Suprapubic skin (tissue), 4 donors: ENCODE data around the gene AK1. TPM values are rescaled to one million over a fixed set of nuclear protein-coding genes. Genes with fewer than 3 reads are reported as not detected.

Experiments
- DNase-seq, 2 donors: peaks; one replicate each; pipeline ENCODE4 v3.0.0-alpha.2; 2019; ENCODE audit warnings: low spot score in 2 of 2
- H3K27ac ChIP-seq: fragments of 200-600 bp; sonication (generic); one replicate; pipeline ENCODE4 v1.5.1; 2019
- H3K27me3 ChIP-seq: fragments of 200-600 bp; sonication (generic); one replicate; pipeline ENCODE4 v1.5.1; 2019
- H3K36me3 ChIP-seq: fragments of 200-600 bp; sonication (generic); one replicate; pipeline ENCODE4 v1.5.1; 2019
- H3K4me1 ChIP-seq: fragments of 200-600 bp; sonication (generic); one replicate; pipeline ENCODE4 v1.5.1; 2019
- H3K4me3 ChIP-seq: fragments of 200-600 bp; sonication (generic); one replicate; pipeline ENCODE4 v1.5.1; 2019; ENCODE audit warnings: mild to moderate bottlenecking
- H3K9me3 ChIP-seq: fragments of 200-600 bp; sonication (generic); one replicate; pipeline ENCODE4 v1.5.1; 2019
- CTCF ChIP-seq, 2 donors: fragments of 200-600 bp in 1 of 2; fragments of 450-650 bp in 1 of 2; sonication (generic) in 1 of 2; IDR thresholded peaks; one replicate each; pipeline ENCODE4 v1.5.1; 2016 to 2019; ENCODE audit warnings: antibody characterized with exemption in 2 of 2, mild to moderate bottlenecking in 1 of 2, moderate library complexity in 1 of 2
- EP300 ChIP-seq: sonication (generic); formaldehyde crosslinking; IDR thresholded peaks from one replicate; pipeline ENCODE4 v1.6.1; 2017; ENCODE audit warnings: antibody characterized with exemption
- POLR2A ChIP-seq, 2 donors: fragments of 450-650 bp; IDR thresholded peaks; one replicate each; pipeline ENCODE4 v1.6.1; 2017; ENCODE audit warnings: antibody characterized with exemption in 2 of 2, mild to moderate bottlenecking in 2 of 2, moderate library complexity in 2 of 2
- POLR2AphosphoS5 ChIP-seq, 3 donors: sonication (generic); formaldehyde crosslinking; IDR thresholded peaks; one replicate each; pipeline ENCODE4 v1.6.1; 2017; ENCODE audit warnings: antibody characterized with exemption in 3 of 3
- WGBS: methylation state at CpG from one replicate; pipeline ENCODE4 v1.1.5; 2018; 5-methylcytosine and 5-hydroxymethylcytosine counted together
- total RNA-seq, 4 donors: library from RNA; depleted of rRNA; stranded (reverse); fragments of >200 nt; gene quantifications; one replicate each; pipeline ENCODE4 v1.1.0, GENCODE V29; 2016

AK1 gene
- total RNA-seq, 4 donors from 2014 or later, result 22.6 to 36.0 (median 26.0) TPM

DNA sequence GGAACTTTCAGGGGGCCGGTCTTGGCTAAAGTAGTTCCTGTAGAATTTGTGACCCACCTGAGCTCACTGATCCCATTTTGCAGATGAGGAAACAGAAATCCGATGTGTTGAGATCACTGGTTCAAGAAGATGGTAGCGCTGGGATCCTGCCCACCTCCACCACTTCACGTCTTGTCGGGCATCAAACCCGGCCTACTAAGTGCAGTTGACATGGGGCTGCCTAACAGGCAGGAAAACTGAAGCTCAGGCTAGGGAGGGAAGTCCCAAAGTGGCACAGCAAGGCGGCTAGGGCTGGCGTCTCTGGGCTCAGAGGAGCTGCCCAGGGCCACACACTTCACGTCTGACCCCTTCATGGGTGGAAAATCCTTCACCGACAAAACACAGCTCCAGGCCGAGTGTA, 22.5 kb downstream of the AK1 start:
- Histone ChIP-seq H3K36me3 (no peaks in the 10 kb centered on the region), H3K4me3 (peak overlapping the region; percentile 58), H3K27me3 (no peaks in the 10 kb centered on the region), H3K9me3 (no peaks in the 10 kb centered on the region), H3K27ac (peak overlapping the region; percentile 78), H3K4me1 (peaks cover 44% of the 10 kb centered on the region)
- TF ChIP-seq POLR2A (IDR thresholded peaks at IDR 0.05), result no peak
- no peak for TF ChIP-seq CTCF (IDR thresholded peaks at IDR 0.05)
- no peak for TF ChIP-seq EP300
- TF ChIP-seq POLR2AphosphoS5 (IDR thresholded peaks at IDR 0.05), result no peak
- 73% methylated on average over 11 of the region's 11 CpGs for WGBS
- DNase-seq, result peak in 1 of 2 donors; percentile 53

GRCh38 chr9:127854184-127854806, 23.2 kb downstream of the AK1 start, which contains the start of gene ENG:
Gene ENG, minus strand, starts transcription at chr9:127854658. Its CDS starts 303 bp downstream, at chr9:127854355.
- Histone ChIP-seq H3K36me3 (no peaks in the 10 kb centered on the region), H3K9me3 (no peaks in the 10 kb centered on the region), H3K27ac (peak within 1 kb of the TSS; percentile 78), H3K4me3 (peak within 1 kb of the TSS; percentile 58), H3K4me1 (peaks cover 44% of the 10 kb centered on the region), H3K27me3 (no peaks in the 10 kb centered on the region)
- WGBS, result 20% methylated on average over 2 of the region's 37 CpGs
- peak in 1 of 2 donors; percentile 88 for DNase-seq
- TF ChIP-seq POLR2AphosphoS5 (IDR thresholded peaks at IDR 0.05) (no peak), POLR2A (IDR thresholded peaks at IDR 0.05) (no peak), EP300 (no peak), CTCF (IDR thresholded peaks at IDR 0.05) (peak in 1 of 2 donors; percentile 5)

DNA sequence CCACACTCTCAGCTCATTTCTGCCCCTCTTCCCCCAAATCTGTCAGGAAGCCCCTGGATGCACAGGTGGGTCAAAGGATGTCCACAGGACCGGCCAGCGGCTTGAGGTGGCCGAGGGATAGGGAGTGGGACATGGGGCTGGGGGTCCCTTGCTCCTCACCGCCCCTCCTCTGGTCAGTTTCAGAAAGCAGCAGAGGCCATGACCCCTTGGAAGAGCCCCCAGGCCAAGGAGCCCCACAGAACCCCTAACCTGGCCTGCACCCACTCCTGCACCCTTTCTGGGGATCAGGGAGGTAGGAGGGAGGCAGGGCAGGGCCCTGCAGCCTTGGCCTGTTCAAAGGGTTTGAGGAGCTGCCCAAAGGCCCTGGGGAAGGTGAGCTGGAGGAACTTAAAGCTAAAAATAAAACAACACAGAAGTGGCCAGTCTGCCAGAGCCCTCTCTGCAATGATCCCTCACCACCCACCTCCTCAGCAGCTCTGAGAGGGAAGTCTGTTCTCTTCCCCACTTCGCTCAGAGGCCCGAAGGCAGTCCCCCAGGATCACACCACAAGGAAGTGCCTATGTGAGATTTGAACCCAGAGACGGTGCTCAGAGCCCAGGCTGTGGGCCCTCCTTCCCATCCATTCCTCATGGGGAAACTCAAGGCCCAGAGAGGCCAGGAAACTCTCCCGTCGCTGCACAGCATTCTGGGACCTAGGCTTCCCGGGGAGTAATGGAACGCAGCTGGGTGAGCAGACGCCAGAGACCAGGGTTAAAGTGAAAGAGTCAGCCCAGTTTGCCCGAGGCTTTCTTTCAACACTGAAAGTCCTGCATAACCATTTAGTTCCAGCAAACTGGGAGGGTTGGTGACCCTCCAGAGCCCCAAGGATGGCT, 23.9 kb downstream of the AK1 start:
- Histone ChIP-seq H3K4me1 (peaks cover 42% of the 10 kb centered on the region), H3K9me3 (no peaks in the 10 kb centered on the region), H3K4me3 (peak overlapping the region; percentile 58), H3K36me3 (no peaks in the 10 kb centered on the region), H3K27ac (peak overlapping the region; percentile 78), H3K27me3 (no peaks in the 10 kb centered on the region)
- no peak for TF ChIP-seq CTCF (IDR thresholded peaks at IDR 0.05)
- no peak for TF ChIP-seq POLR2A (IDR thresholded peaks at IDR 0.05)
- TF ChIP-seq EP300, result no peak
- no peak for TF ChIP-seq POLR2AphosphoS5 (IDR thresholded peaks at IDR 0.05)
- 46% methylated on average over 8 of the region's 13 CpGs for WGBS
- peak in 1 of 2 donors; percentile 54 for DNase-seq

GRCh38 chr9:127852829-127853228, 24.6 kb downstream of the AK1 start:
- TF ChIP-seq CTCF (IDR thresholded peaks at IDR 0.05) (no peak), POLR2AphosphoS5 (IDR thresholded peaks at IDR 0.05) (no peak), POLR2A (IDR thresholded peaks at IDR 0.05) (no peak), EP300 (no peak)
- H3K9me3 ChIP-seq, result no peaks in the 10 kb centered on the region
- no peak for DNase-seq
- H3K27ac ChIP-seq, result no peak overlapping the region
- H3K36me3 ChIP-seq, result no peaks in the 10 kb centered on the region
- no peaks in the 10 kb centered on the region for H3K27me3 ChIP-seq
- H3K4me3 ChIP-seq, result peak overlapping the region; percentile 58
- 85% methylated on average over 9 of the region's 9 CpGs for WGBS
- H3K4me1 ChIP-seq, result peaks cover 35% of the 10 kb centered on the region

DNA sequence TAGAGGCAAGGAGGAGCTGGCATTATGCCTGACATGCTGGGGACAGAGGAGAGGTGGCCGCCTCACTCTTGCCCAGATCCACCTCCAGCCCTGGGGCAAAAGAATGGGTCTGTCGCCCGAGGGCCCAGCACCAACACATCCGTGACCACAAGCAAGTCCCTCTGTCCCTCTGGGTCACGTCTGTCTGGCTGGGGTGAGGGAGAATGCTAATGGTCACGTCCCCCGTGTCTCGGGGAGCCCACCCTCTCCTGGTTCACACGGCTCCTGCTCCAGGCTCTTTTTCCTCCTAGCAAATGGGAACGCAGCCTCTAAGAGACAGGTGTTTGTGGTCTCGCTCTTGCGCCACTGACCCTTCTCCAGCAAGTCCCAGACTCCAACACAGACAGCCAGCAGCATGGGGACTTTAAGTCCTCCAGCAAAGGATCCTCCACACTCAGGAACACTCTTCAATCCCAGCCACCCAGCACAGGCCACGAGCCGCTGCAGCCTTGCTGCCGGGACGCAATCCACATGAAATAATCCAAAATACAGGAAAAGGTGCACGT, 27.1 kb downstream of the AK1 start:
- peak overlapping the region; percentile 58 for H3K4me3 ChIP-seq
- peaks cover 38% of the 10 kb centered on the region for H3K4me1 ChIP-seq
- no peak for TF ChIP-seq CTCF (IDR thresholded peaks at IDR 0.05)
- no peak for TF ChIP-seq POLR2AphosphoS5 (IDR thresholded peaks at IDR 0.05)
- TF ChIP-seq EP300, result no peak
- TF ChIP-seq POLR2A (IDR thresholded peaks at IDR 0.05), result no peak
- no peaks in the 10 kb centered on the region for H3K27me3 ChIP-seq
- DNase-seq, result peak in 1 of 2 donors; percentile 58
- H3K36me3 ChIP-seq, result no peaks in the 10 kb centered on the region
- WGBS, result 96% methylated on average over 15 of the region's 17 CpGs
- H3K27ac ChIP-seq, result no peak overlapping the region
- H3K9me3 ChIP-seq, result no peaks in the 10 kb centered on the region
